Eye (tissue), 1 donor: ENCODE data around the gene PINK1.

Source experiments
- DNase-seq: peaks from one replicate; pipeline ENCODE4 v3.0.0-alpha.2; 2015

Gene PINK1

DNA sequence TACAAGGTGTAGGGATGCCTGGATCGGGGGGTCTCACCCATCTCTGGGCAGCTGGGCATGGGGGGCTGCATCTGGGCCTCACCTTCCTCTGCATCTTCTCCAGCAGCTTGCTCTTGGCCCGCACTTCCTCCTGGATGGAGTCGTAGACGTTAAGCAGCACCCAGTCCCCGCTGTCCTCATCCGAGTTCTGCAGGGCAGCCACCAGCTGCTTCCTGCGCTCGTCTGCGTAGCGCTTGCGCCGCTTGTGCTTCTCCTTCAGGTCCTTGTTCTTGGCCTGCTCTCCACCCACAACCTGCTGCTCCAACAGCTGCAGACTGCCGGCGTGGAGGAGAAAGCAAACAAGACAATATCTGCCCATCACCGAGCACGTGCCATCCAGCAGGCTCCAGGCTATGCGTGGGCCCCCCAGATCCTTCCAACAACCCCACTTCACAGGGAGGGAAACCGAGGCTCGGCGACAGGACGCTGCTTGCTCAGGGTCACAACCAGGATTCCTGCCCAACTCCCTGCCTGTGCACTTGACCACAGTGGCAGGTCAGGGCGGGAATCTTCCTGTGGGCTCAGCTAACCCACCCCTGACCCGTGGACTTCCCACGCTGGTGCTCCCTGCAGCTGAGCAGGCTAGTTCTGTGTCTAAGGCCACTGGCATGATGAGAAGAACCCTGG lies 49.4 kb downstream of the PINK1 start:
- DNase-seq, result no peak

DNA sequence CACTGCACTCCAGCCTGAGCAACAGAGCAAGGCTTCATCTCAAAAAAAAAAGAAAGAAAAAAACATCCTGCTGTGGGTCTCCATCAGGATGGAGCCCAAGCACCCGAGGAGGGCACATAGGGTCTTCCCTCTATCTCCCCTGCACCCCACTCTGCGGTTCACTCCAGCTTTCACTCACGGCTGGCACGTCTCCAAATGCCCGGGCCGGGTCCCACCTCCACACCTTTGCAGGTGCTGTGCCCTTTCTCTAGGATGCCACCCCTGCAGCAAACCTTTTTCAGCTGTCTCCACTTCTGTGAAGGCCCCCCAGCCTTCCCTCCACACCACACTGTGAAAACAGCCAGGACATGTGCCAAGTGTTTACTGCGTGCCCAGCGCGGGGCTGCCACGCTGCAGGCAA lies 50.4 kb downstream of the PINK1 start:
- DNase-seq, result no peak

DNA sequence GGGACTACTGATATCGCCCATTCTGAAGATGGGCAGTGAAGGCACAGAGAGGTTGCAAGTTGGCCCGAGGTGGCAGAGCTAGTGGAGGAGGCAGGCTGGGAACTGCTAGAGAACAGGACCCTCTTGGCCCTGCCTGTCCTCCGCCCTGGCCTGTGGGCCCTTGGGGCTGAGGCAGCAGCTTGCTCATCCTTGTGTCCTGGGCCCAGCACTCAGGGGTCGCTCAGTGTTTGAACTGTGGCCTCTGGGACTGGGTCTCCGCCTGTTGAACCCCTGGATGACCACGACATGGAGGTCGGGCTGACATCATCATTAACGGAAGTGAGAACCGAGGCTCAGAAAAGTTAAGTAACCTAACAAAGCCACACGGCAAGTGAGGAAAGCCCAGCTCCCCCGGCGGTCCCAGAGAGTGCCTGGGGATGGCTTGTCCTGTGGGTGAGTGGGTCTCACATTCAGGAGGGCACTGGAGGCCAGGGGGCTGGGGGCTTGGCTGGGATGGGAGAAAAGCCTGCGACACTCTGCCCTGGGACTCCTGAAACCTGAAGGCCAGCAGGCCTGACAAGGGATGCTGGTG lies 50.9 kb downstream of the PINK1 start:
- no peak for DNase-seq

DNA sequence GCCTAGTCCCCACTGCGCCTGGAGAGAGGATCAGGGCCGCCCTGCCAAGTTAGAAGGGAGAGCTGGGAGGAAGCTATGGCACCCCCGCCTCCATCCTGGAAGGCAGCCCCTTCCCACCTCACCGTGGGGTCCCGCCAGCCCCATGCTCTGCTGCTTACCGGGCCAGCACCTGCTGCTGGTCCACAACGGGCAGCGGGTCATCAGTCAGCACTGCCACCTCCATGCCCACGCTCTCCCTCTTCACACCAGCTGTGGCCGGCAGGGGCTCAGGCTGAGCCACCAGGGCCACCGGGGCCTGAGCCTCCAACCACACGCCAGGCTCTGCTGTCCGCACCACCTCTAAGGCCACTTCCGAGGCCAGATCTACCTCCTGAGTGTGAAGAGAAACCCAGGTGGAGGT lies 51.4 kb downstream of the PINK1 start:
- no peak for DNase-seq

DNA sequence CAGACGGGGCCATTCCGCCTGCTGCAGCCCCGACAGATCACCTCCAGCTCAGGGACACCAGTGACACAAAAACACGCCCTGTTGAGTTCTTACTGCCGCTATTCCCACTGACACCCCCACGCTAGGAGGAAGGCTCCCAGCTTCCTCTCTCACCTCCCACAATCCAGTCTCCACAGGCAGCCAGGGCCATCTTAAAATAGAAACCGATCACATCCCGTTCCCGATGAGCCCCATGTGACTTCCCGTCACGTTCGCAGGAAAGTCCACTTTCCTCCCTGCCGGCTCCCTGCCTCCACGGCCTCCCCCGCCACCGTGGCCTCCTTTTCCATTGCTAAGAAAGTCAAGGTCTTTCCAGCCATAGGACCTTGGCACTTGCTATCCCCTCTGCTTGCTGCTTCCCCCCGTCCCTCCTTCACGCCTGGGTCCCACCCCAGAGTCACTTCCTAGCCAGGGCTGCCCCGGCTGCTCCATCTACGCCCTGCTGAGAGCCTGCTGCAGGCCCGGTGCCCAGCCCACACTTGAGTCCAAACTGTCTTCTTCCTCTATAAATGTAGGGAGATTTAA lies 51.9 kb downstream of the PINK1 start:
- no peak for DNase-seq

DNA sequence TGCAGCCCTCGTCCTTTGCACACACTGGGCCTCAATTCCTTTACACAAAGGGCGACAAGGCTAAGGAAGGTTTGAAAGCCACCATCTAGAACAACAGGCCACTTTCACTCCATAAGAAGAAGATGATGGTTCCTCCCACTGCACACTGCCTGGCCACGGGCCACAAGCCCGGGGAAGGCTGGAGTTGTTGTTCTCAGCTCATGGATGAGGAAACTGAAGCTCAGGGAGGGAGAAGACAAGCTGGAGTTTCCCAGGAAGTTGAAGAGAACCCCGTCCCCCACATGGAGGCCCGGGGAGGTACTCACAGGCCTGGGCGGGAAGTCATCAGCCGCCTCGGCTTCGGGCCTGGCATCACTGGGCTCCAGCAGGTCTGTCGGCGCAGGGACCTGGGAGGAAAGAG lies 52.5 kb downstream of the PINK1 start:
- DNase-seq, result no peak

DNA sequence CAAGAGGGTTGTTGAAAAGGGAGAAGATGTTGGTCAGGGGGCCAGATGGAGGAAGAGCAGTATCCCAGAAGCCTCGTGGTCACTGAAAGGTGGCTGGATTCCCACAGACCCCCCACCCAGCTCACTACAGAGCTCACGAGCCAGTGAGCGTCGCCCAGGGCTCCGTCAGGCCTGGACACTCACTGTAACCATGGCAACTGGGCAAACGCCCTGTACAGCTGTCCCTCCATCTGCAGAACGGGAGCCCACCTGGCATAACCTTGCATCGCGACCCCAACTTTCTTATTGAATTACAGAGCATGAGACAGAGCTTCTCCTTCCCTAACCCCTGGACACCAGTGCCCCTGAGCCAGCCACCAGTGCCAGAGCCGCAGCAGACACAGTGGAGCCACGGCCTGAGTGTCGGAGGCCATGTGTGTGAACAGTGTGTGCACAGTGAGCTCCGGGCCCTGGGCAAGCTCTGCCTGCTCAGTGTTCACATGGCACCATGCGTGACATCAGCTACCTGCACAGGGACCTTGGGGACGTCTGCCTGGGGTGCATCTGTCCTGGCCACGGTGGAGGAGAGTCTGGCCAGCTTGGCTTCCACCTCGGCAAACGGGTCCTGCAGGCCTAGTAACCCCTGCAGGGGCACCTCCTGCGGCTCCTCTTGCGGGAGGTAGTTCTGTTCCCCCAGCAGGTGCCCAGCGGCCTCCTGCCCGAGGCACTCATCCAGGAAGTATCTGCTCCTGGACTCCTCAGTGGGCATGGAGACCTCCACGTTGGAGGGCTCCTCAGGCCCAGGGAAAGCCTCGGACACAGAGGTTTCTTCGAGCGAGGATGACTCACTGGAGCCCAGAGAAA lies 53.8 kb downstream of the PINK1 start:
- DNase-seq, result no peak

DNA sequence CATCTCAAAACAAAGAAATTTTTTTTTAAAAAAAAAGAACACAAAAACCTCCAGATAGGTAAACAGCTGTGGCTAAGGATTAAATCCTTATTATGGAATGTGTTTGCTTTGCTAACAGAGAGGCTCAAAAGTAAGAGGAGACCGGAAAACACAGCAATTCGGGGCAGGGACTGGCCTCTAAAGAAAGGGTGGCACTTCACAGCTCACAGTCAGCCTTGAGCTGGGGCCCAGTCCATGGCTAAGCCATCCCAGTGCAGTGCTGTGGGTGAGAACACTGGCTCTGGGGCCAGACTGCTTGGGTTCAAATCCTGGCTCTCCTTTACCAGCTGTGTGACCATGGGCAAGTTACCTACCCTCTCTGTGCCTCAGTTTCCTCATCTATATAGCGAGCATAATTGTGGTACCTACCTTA lies 56.4 kb downstream of the PINK1 start:
- no peak for DNase-seq

DNA sequence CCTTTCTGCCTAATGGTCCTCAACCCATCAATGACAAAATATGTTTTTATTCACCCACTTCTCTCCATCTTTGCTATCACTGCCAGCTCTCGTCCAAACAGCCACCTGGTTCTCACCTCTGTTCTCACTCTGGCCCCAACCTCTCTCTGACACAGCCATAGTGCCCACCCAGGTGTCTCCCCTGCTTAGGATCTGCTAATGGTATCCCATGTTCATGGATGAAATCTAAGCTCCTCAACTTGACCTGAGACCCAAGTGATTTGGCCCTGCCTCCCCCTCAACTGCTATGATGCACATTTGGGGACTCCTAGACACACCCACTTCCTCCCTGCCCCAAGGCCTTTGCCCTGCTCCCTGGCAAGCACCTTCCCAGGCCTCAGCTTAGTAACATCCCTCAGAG lies 58.6 kb downstream of the PINK1 start:
- no peak for DNase-seq

DNA sequence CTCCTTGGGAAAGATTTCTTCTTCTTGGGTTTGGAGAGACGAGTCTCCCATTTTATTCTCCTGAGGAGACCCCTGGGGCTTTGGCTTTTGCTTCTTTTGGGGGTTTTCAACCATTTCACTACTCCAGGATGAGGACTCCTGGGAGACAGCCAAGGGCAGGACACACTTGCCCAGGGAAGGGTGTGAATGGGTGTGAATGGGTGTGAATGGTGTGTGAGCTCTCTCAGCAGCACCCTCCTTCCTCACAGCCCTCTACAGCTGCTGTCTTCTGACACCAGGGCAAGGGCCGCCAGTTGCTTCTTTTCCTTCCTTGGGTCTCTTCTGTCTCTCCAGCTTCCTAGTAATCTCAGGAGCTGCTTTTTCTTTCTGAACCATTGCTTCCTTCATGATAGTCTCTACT lies 60.4 kb downstream of the PINK1 start:
- no peak for DNase-seq

DNA sequence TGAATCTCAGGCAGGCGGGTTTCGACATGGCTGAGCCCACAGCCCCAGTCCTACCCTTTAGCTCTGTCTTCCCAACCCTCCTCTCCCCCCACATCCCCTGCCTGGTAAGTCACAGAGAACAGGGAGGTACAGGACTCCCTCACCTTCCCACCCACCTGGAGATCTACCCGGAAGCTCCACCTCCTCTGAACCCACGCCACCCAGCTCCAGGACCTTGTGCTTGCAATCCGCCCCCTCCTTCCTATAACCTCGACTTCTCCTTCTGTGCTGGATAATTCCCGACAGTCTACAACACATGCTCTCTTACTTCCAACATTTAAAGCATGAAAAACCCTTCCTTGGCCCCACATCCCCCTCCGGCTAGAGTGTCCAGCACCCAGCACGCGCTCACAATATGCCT lies 62.3 kb downstream of the PINK1 start:
- no peak for DNase-seq

DNA sequence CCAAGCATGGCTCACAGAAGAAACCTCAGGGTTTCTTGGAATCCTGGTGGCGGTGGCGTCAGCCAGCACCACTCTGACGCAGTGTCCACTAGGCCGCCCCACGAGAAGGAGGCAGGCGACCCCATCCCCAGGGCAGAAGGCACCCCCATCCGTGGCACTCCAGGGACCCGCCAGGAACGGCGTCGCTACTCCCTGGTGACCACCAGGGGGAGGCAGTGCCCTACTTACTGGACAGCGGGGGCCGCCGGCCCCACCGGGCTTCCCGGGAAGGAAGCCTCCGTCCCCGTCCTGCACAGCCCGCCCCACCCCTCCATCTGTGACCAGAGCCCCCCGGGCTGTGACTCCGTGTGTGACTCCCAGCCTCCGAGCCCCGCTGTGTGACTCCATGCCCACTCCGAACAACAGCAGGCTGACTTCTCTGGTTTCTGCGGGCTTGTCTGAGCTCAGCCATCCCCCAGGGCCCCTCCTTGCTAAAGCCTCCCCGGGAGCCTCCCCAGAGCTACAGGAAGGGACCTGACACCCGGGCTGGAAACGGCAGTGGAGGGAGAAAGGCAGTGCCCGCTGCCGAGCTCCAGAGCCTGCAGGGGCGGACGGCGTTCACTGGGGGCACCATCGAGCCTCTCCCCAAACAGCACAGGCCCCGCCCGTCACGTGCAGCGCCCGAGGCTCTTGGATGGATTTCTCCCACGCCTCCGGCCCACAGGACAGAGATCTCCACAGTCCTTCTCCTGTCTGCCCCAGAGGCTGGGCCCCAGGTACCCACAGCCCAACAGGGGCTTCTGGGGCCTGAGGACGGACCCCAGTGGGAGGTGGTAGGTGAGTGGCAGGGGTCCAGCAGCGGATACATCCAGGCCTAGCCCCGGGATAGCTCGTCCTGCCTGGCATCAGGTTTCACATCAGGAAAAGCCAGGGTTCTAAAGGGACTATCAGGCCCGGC lies 63.4 kb downstream of the PINK1 start:
- DNase-seq, result peak; percentile 95

DNA sequence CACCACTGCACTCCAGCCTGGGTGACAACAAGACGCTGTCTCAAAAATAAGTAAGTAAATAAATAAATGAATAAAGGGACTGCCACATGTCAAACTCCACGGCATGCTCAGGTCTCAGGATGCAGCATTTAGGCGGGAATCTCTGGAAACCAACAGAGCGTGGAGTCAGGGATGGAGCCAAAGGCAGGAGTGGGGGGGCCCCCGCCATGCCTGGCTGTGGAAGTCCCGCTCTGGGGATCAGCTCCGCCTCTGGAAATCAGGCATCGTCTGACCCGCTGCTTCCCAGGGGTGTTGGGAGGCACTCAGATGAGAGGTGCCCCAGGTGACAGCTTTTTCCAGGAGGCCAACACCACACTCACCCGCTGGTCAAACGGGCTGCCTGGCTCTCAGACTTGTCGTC lies 64.3 kb downstream of the PINK1 start:
- no peak for DNase-seq

DNA sequence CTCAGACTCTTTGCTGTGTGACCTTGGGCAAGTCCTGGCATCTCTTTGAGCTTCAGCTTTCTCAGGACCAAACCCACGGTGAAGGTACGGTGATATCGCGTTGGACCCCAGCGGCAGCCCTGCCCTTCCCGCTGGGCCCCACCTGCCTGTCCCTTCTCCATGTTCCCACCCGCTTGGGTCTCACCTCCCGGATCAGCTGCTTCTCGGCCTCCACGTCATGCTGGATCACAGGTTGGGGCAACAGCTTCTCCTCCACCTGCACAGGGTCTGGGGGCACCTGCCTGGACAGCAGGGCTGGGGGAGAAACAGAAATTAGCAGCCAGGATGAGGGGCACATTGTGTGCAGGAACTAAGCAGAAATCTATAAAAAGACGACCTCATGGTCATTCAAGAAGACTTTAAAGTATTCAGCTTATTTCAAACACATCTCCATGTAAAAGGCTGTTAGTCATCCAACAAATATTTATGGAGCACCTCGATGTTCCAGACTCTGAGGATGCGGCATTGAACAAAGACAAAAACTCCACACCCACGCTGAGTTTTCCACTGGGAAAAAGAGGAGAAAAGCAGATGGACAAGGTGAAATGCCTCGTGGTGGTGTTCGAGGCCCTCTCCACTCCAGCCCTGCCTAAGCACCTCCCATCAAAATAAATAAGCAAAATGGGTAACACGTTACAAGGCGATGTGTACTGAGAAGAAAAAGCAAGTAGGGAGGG lies 65.1 kb downstream of the PINK1 start:
- DNase-seq, result no peak

DNA sequence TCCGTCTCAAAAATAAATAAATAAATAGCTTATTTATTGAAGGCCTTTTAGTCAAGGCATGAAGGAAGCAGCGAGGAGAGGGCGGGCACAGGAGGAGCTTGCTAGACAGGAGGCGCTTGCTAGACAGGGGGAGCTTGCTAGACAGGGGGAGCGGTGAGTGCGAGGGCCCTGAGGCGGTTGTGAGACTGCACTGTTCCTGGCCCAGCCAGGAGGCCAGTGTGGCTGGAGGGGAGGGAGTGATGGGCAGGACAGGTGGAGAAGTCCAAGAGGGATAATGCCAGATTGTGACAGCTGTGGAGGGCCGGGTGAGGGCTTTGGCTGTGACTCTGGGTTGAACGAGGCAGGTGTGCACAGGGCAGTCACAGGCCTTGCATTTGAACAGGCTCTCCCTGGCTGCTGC lies 66.3 kb downstream of the PINK1 start:
- DNase-seq, result no peak

DNA sequence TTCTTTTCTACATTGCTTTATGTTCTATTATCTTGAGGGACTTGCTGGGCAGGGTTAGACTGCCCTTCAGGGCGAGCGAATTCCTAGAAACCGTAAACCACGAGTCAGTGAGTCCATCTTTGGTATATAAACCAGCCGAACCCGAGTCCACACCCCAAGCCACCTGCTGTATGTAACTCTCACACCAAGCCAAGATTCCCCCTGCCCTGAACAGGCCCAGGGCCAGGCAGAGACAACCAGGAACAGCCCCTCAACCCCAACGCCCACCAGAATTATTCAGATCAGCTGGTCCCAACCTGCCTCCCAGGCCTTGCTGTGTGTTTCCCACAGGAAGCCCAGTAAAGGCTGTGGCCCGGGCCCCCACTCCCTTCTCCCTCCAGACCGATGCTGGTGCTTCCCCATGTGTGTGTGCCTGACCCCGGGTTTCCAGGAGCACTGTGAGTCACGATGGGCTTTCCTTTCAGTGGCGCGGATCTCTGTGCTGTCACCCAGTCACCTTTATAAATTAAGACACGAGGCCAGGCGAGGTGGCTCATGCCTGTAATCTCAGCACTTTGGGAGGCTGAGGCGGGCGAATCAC lies 67.5 kb downstream of the PINK1 start:
- DNase-seq, result no peak
